H9 (cell line): Measurements from ENCODE around the gene RAPGEF3. TPM values are rescaled to one million over a fixed set of nuclear protein-coding genes. Genes with fewer than 3 reads are reported as not detected.

Source experiments
- DNase-seq: peaks from one replicate; pipeline ENCODE4 v3.0.0-alpha.2; 2017
- H2AFZ ChIP-seq: one replicate; pipeline ENCODE4 v1.6.1; 2013; ENCODE audit warnings: mild to moderate bottlenecking, low read length, control low read depth, moderate library complexity
- H2AK5ac ChIP-seq: 2 replicates; pipeline ENCODE4 v1.6.1; 2013; ENCODE audit warnings: low read length, control low read depth, mixed read lengths; ENCODE audit not compliant: insufficient read length
- H2BK120ac ChIP-seq: one replicate; pipeline ENCODE4 v1.6.1; 2013; ENCODE audit warnings: low read depth, mild to moderate bottlenecking, low read length, control low read depth, inconsistent platforms; ENCODE audit not compliant: poor library complexity, severe bottlenecking
- H2BK12ac ChIP-seq: 2 replicates; pipeline ENCODE4 v1.6.1; 2013; ENCODE audit warnings: low read length, control low read depth, mixed read lengths, low read depth; ENCODE audit not compliant: insufficient read length
- H2BK15ac ChIP-seq: 2 replicates; pipeline ENCODE4 v1.6.1; 2013; ENCODE audit warnings: low read depth, low read length, control low read depth
- H2BK20ac ChIP-seq: one replicate; pipeline ENCODE4 v1.6.1; 2013; ENCODE audit warnings: low read depth, mild to moderate bottlenecking, low read length, control low read depth, inconsistent platforms; ENCODE audit not compliant: poor library complexity, severe bottlenecking
- H2BK5ac ChIP-seq: 2 replicates; pipeline ENCODE4 v1.6.1; 2013; ENCODE audit warnings: low read length, control low read depth, mixed read lengths; ENCODE audit not compliant: insufficient read length
- H3K14ac ChIP-seq: 2 replicates; pipeline ENCODE4 v1.6.1; 2013; ENCODE audit warnings: low read length, control low read depth; ENCODE audit not compliant: insufficient read depth
- H3K18ac ChIP-seq: 2 replicates; pipeline ENCODE4 v1.6.1; 2013; ENCODE audit warnings: low read depth, mild to moderate bottlenecking, mixed read lengths, low read length, control low read depth; ENCODE audit not compliant: insufficient read length
- H3K23ac ChIP-seq: 2 replicates; pipeline ENCODE4 v1.6.1; 2013; ENCODE audit warnings: low read length, control low read depth, mixed read lengths, low read depth; ENCODE audit not compliant: insufficient read length
- H3K23me2 ChIP-seq: 2 replicates; pipeline ENCODE4 v1.6.1; 2013; ENCODE audit warnings: low read depth, mild to moderate bottlenecking, mixed read lengths, low read length, control low read depth; ENCODE audit not compliant: insufficient read length, poor library complexity, severe bottlenecking
- H3K27ac ChIP-seq: 2 replicates; pipeline ENCODE4 v1.5.1; 2013; ENCODE audit warnings: low read length, control low read depth, mixed read lengths, low read depth; ENCODE audit not compliant: insufficient read length
- H3K27me3 ChIP-seq: 2 replicates; pipeline ENCODE4 v1.6.1; 2013; ENCODE audit warnings: low read length, control low read depth, inconsistent platforms; ENCODE audit not compliant: insufficient read depth
- H3K4ac ChIP-seq: 2 replicates; pipeline ENCODE4 v1.6.1; 2013; ENCODE audit warnings: low read depth, mild to moderate bottlenecking, control low read depth, inconsistent platforms, low read length, moderate library complexity
- H3K4me1 ChIP-seq: 2 replicates; pipeline ENCODE4 v1.6.1; 2013; ENCODE audit warnings: low read length, control low read depth, inconsistent platforms; ENCODE audit not compliant: insufficient read depth
- H3K4me2 ChIP-seq: 2 replicates; pipeline ENCODE4 v1.6.1; 2013; ENCODE audit warnings: low read length, control low read depth, mixed read lengths; ENCODE audit not compliant: insufficient read length, insufficient read depth
- H3K56ac ChIP-seq: 2 replicates; pipeline ENCODE4 v1.6.1; 2013; ENCODE audit warnings: low read depth, mild to moderate bottlenecking, mixed read lengths, low read length, control low read depth; ENCODE audit not compliant: insufficient read length
- H3K79me1 ChIP-seq: 2 replicates; pipeline ENCODE4 v1.6.1; 2013; ENCODE audit warnings: low read depth, mild to moderate bottlenecking, moderate library complexity, low read length, control low read depth, inconsistent platforms; ENCODE audit not compliant: insufficient read depth, poor library complexity, severe bottlenecking
- H3K79me2 ChIP-seq: 2 replicates; pipeline ENCODE4 v1.6.1; 2013; ENCODE audit warnings: low read length, control low read depth, inconsistent platforms; ENCODE audit not compliant: insufficient read depth
- H3K9ac ChIP-seq: 2 replicates; pipeline ENCODE4 v1.6.1; 2013; ENCODE audit warnings: low read length, control low read depth, mixed read lengths; ENCODE audit not compliant: insufficient read length; ENCODE audit errors: extremely low read depth
- H3K9me3 ChIP-seq: one replicate; pipeline ENCODE4 v1.6.1; 2013; ENCODE audit warnings: low read depth, low read length, inconsistent platforms; ENCODE audit not compliant: control insufficient read depth
- H3T11ph ChIP-seq: one replicate; pipeline ENCODE4 v1.6.1; 2013; ENCODE audit warnings: mild to moderate bottlenecking, low read length, control low read depth, inconsistent platforms
- H4K20me1 ChIP-seq: one replicate; pipeline ENCODE4 v1.6.1; 2013; ENCODE audit not compliant: control insufficient read depth, insufficient read length, insufficient read depth
- H4K5ac ChIP-seq: 2 replicates; pipeline ENCODE4 v1.6.1; 2013; ENCODE audit warnings: low read depth, mild to moderate bottlenecking, mixed read lengths, low read length, control low read depth; ENCODE audit not compliant: insufficient read length
- H4K8ac ChIP-seq: replicated peaks from 2 replicates; pipeline ENCODE4 v1.6.1; 2013; ENCODE audit warnings: low read length, control low read depth, mixed read lengths, low read depth; ENCODE audit not compliant: insufficient read length
- H4K91ac ChIP-seq: 2 replicates; pipeline ENCODE4 v1.6.1; 2013; ENCODE audit warnings: low read depth, mild to moderate bottlenecking, moderate library complexity, mixed read lengths, low read length, control low read depth; ENCODE audit not compliant: insufficient read length
- H3K27ac Mint-ChIP-seq, 3 experiments: 2 replicates in 2 of 3; 3 replicates in 1 of 3; pipeline ENCODE4 v1.8.0; 2020 to 2021; ENCODE audit warnings: mixed read lengths in 3 of 3, mild to moderate bottlenecking in 1 of 3, moderate library complexity in 1 of 3
- H3K27me3 Mint-ChIP-seq: 2 replicates; pipeline ENCODE4 v1.8.0; 2021; ENCODE audit warnings: low read depth, mild to moderate bottlenecking, moderate library complexity, mixed read lengths
- H3K36me3 Mint-ChIP-seq, 3 experiments: 2 replicates in 2 of 3; 3 replicates in 1 of 3; pipeline ENCODE4 v1.8.0; 2020 to 2021; ENCODE audit warnings: low read depth in 3 of 3, mixed read lengths in 3 of 3; ENCODE audit not compliant: insufficient read depth in 1 of 3
- H3K4me1 Mint-ChIP-seq, 2 experiments: 2 replicates each; pipeline ENCODE4 v1.8.0; 2020; ENCODE audit warnings: mixed read lengths in 2 of 2
- H3K4me3 Mint-ChIP-seq, 2 experiments: 2 replicates in 1 of 2; 3 replicates in 1 of 2; pipeline ENCODE4 v1.8.0; 2020 to 2021; ENCODE audit warnings: mild to moderate bottlenecking in 2 of 2, mixed read lengths in 2 of 2, moderate library complexity in 1 of 2
- H3K9me3 Mint-ChIP-seq, 2 experiments: 2 replicates in 1 of 2; 3 replicates in 1 of 2; pipeline ENCODE4 v1.8.0; 2020; ENCODE audit warnings: mild to moderate bottlenecking in 2 of 2, mixed read lengths in 2 of 2, moderate library complexity in 1 of 2
- WGBS: extraction: QIAGEN DNeasy Blood & Tissue Kit; methylation state at CpG from one replicate; pipeline ENCODE4 v1.1.7; 2013; ENCODE audit warnings: missing lambda C conversion rate, low lambda C conversion rate, mixed read lengths; ENCODE audit not compliant: insufficient read length; ENCODE audit errors: extremely low coverage; 5-methylcytosine and 5-hydroxymethylcytosine counted together
- total RNA-seq: library from RNA; stranded (reverse); gene quantifications from 2 replicates; pipeline ENCODE4 v1.2.1, GENCODE V29; 2021
- TF ChIP-seq, protein P1 (sequence below): fragments of 200-600 bp; sonication (generic); conservative IDR thresholded peaks from 3 replicates; pipeline ENCODE4 v1.8.0; 2021; ENCODE audit warnings: antibody characterized with exemption, mild to moderate bottlenecking

RAPGEF3 gene
- total RNA-seq, 1 experiment from 2014 or later, result 7.4 TPM

GRCh38 chr12:47717046-47717442 is 41.6 kb downstream of the RAPGEF3 start:
- no peak overlapping the region for H2BK12ac ChIP-seq
- H2BK120ac ChIP-seq, result no peak overlapping the region
- no peak overlapping the region for H2BK20ac ChIP-seq
- WGBS, result no CpG with 5 or more reads among the region's 6 CpGs
- H4K8ac ChIP-seq, result no peak overlapping the region
- Mint-ChIP-seq H3K36me3 (no peaks in the 10 kb centered on the region; a peak in 1 of 7 replicates), H3K27me3 (peaks cover 47% of the 10 kb centered on the region), H3K9me3 (no peaks in the 10 kb centered on the region), H3K4me3 (no peak overlapping the region), H3K4me1 (peaks cover 26 to 28% of the 10 kb centered on the region in 2 experiments), H3K27ac (no peak overlapping the region)
- no peaks in the 10 kb centered on the region for H3K23me2 ChIP-seq
- no peak overlapping the region for H2AK5ac ChIP-seq
- no peaks in the 10 kb centered on the region for H3K79me2 ChIP-seq
- H4K91ac ChIP-seq, result no peak overlapping the region
- no peaks in the 10 kb centered on the region for H3K9me3 ChIP-seq
- H3K27me3 ChIP-seq, result peaks cover 3% of the 10 kb centered on the region; the same call in 1 of the 2 replicates
- H2AFZ ChIP-seq, result no peak overlapping the region
- H3K9ac ChIP-seq, result no peak overlapping the region
- DNase-seq, result no peak
- H3T11ph ChIP-seq, result no peak overlapping the region
- no peak overlapping the region for H3K27ac ChIP-seq
- no peaks in the 10 kb centered on the region for H3K79me1 ChIP-seq
- no peak overlapping the region for H2BK15ac ChIP-seq
- no peak overlapping the region for H3K23ac ChIP-seq
- H3K18ac ChIP-seq, result no peak overlapping the region
- H2BK5ac ChIP-seq, result no peak overlapping the region
- H3K56ac ChIP-seq, result no peak overlapping the region
- no peak overlapping the region for H3K4ac ChIP-seq
- no peak overlapping the region for H3K14ac ChIP-seq
- no peaks in the 10 kb centered on the region for H4K20me1 ChIP-seq
- no peaks in the 10 kb centered on the region for H3K4me1 ChIP-seq
- no peak overlapping the region for H3K4me2 ChIP-seq
- TF ChIP-seq, protein P1, sequence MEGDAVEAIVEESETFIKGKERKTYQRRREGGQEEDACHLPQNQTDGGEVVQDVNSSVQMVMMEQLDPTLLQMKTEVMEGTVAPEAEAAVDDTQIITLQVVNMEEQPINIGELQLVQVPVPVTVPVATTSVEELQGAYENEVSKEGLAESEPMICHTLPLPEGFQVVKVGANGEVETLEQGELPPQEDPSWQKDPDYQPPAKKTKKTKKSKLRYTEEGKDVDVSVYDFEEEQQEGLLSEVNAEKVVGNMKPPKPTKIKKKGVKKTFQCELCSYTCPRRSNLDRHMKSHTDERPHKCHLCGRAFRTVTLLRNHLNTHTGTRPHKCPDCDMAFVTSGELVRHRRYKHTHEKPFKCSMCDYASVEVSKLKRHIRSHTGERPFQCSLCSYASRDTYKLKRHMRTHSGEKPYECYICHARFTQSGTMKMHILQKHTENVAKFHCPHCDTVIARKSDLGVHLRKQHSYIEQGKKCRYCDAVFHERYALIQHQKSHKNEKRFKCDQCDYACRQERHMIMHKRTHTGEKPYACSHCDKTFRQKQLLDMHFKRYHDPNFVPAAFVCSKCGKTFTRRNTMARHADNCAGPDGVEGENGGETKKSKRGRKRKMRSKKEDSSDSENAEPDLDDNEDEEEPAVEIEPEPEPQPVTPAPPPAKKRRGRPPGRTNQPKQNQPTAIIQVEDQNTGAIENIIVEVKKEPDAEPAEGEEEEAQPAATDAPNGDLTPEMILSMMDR, result no peak
- no peak overlapping the region for H4K5ac ChIP-seq
